Caco-2 (cell line): ENCODE results near the gene RFC4. TPM values are rescaled to one million over a fixed set of nuclear protein-coding genes. Genes with fewer than 3 reads are reported as not detected.
A peak's percentile ranks its signal among the peaks of the same experiment; 100 is the strongest.

Source experiments
- BruUV-seq: library from RNA; stranded (reverse); fragments of 400-500 nt; replicated peaks from 2 replicates; lab custom pipeline; 2021; lab: Mats Ljungman, UMichigan
- CTCF ChIA-PET: fragments of 300-600 bp; sonication (Branson Sonifier 250); formaldehyde crosslinking; loops from one replicate; lab custom pipeline; 2022; ENCODE audit warnings: antibody characterized with exemption; lab: Charles Lee
- POLR2A ChIA-PET: fragments of 300-600 bp; sonication (Branson Sonifier 250); formaldehyde crosslinking; loops from one replicate; lab custom pipeline; 2022; ENCODE audit warnings: antibody characterized with exemption; lab: Charles Lee
- DNase-seq, 2 experiments: peaks; one replicate each; pipeline versions ENCODE4 v3.0.0 to v3.0.0-alpha.2; 2020 to 2022
- H3K27me3 ChIP-seq: replicated peaks from 2 replicates; pipeline ENCODE4 v1.6.0; 2011; ENCODE audit warnings: low read length; ENCODE audit not compliant: control insufficient read depth, insufficient read depth
- H3K36me3 ChIP-seq: 2 replicates; pipeline ENCODE4 v1.5.1; 2011; ENCODE audit warnings: low read length; ENCODE audit not compliant: control insufficient read depth, insufficient read depth
- H3K4me1 ChIP-seq: fragments of 250-450 bp; sonication (Bioruptor Pico); 2 replicates; pipeline ENCODE4 v1.5.1; 2020; ENCODE audit warnings: mild to moderate bottlenecking
- H3K4me3 ChIP-seq: 2 replicates; pipeline ENCODE4 v1.5.1; 2011; ENCODE audit warnings: low read depth, mild to moderate bottlenecking, control low read depth, low read length
- H3K9me3 ChIP-seq: fragments of 250-450 bp; sonication (Bioruptor Pico); 2 replicates; pipeline ENCODE4 v1.5.1; 2020; ENCODE audit warnings: mild to moderate bottlenecking, moderate library complexity
- H3K27ac Mint-ChIP-seq: one replicate; pipeline ENCODE4 v1.8.0; 2022; ENCODE audit warnings: mixed read lengths; ENCODE audit not compliant: unreplicated experiment
- H3K27me3 Mint-ChIP-seq: one replicate; pipeline ENCODE4 v1.8.0; 2022; ENCODE audit warnings: mixed read lengths; ENCODE audit not compliant: insufficient read depth, unreplicated experiment
- H3K36me3 Mint-ChIP-seq: one replicate; pipeline ENCODE4 v1.8.0; 2022; ENCODE audit warnings: mild to moderate bottlenecking, mixed read lengths; ENCODE audit not compliant: insufficient read depth, unreplicated experiment
- H3K4me1 Mint-ChIP-seq: one replicate; pipeline ENCODE4 v1.8.0; 2022; ENCODE audit warnings: low read depth, mixed read lengths; ENCODE audit not compliant: unreplicated experiment
- H3K4me3 Mint-ChIP-seq: one replicate; pipeline ENCODE4 v1.8.0; 2022; ENCODE audit warnings: mild to moderate bottlenecking, moderate library complexity, mixed read lengths; ENCODE audit not compliant: unreplicated experiment
- H3K9me3 Mint-ChIP-seq: one replicate; pipeline ENCODE4 v1.8.0; 2022; ENCODE audit warnings: mixed read lengths; ENCODE audit not compliant: unreplicated experiment
- CTCF ChIP-seq, 2 experiments: fragments of 200-600 bp in 1 of 2; IDR thresholded peaks; 1 replicate in 1 of 2; 2 replicates in 1 of 2; pipeline versions ENCODE4 v1.5.1 to v1.8.0; 2011 to 2022; ENCODE audit warnings: antibody characterized with exemption in 1 of 2, control low read depth in 1 of 2, inconsistent platforms in 1 of 2, low read depth in 1 of 2, low read length in 1 of 2, mild to moderate bottlenecking in 1 of 2, moderate library complexity in 1 of 2; ENCODE audit not compliant: insufficient read depth in 1 of 2, severe bottlenecking in 1 of 2, unreplicated experiment in 1 of 2
- intact Hi-C: fragments of 100-400 bp; cut with micrococcal nuclease; formaldehyde crosslinking; loops from one replicate; pipeline ENCODE4 v1.10.0; 2022; ENCODE audit not compliant: unreplicated experiment
- total RNA-seq: library from RNA; stranded (reverse); gene quantifications from 2 replicates; pipeline ENCODE4 v1.2.3, GENCODE V29; 2022

RFC4 gene
- total RNA-seq, 1 experiment from 2014 or later: 62.2 TPM

GRCh38 chr3:186754006-186754405 lies 52.3 kb downstream of the RFC4 start:
- no peaks in the 10 kb centered on the region for H3K4me1 Mint-ChIP-seq
- Histone ChIP-seq H3K9me3 (no peaks in the 10 kb centered on the region), H3K27me3 (no peaks in the 10 kb centered on the region), H3K36me3 (no peaks in the 10 kb centered on the region), H3K4me3 (no peak overlapping the region), H3K4me1 (peaks cover 6% of the 10 kb centered on the region; the same call in 1 of the 2 replicates)
- H3K4me3 Mint-ChIP-seq: no peak overlapping the region
- intact Hi-C loops: no loop called here
- BruUV-seq: no TSS peak
- no peak overlapping the region for H3K27ac Mint-ChIP-seq
- H3K27me3 Mint-ChIP-seq: no peaks in the 10 kb centered on the region
- ChIA-PET POLR2A (interaction anchor here (0.8 kb wide), 1 partner anchor 186 kb away, joined by 5 read pairs; no protein-coding TSS in a partner anchor), CTCF (interaction anchor here (2.3 kb wide), 1 partner anchor 140 kb away, joined by 14 read pairs; the partner anchor contains the start of gene AHSG)
- no peaks in the 10 kb centered on the region for H3K9me3 Mint-ChIP-seq
- TF ChIP-seq CTCF (IDR thresholded peaks at IDR 0.05; ENCODE audit: insufficient read depth in 1 of 2, low read depth in 1 of 2, low read length in 1 of 2, severe bottlenecking in 1 of 2, unreplicated experiment in 1 of 2): no peak
- DNase-seq: no peak
- no peaks in the 10 kb centered on the region for H3K36me3 Mint-ChIP-seq

GRCh38 chr3:186751480-186751879 lies 54.8 kb downstream of the RFC4 start:
- no peak for TF ChIP-seq CTCF (IDR thresholded peaks at IDR 0.05; ENCODE audit: insufficient read depth in 1 of 2, low read depth in 1 of 2, low read length in 1 of 2, severe bottlenecking in 1 of 2, unreplicated experiment in 1 of 2)
- Mint-ChIP-seq H3K9me3 (peaks cover 9% of the 10 kb centered on the region), H3K27me3 (no peaks in the 10 kb centered on the region), H3K36me3 (peaks cover 8% of the 10 kb centered on the region), H3K27ac (peak overlapping the region; percentile 7), H3K4me3 (no peak overlapping the region), H3K4me1 (peaks cover 6% of the 10 kb centered on the region)
- Histone ChIP-seq H3K9me3 (no peaks in the 10 kb centered on the region), H3K27me3 (no peaks in the 10 kb centered on the region), H3K4me3 (no peak overlapping the region), H3K36me3 (no peaks in the 10 kb centered on the region), H3K4me1 (peaks cover 11% of the 10 kb centered on the region)
- intact Hi-C loops: no loop called here
- POLR2A ChIA-PET: no interaction called here
- CTCF ChIA-PET: interaction anchor here (1.0 to 2.3 kb wide), 2 partner anchors 138 to 162 kb away, joined by 8 to 14 read pairs; partner anchors contain the start of gene AHSG
- BruUV-seq: no TSS peak
- no peak for DNase-seq

- Histone ChIP-seq H3K4me3 (no peak overlapping the region), H3K4me1 (peaks cover 20% of the 10 kb centered on the region), H3K36me3 (no peaks in the 10 kb centered on the region), H3K9me3 (no peaks in the 10 kb centered on the region), H3K27me3 (no peaks in the 10 kb centered on the region)
- no peak for TF ChIP-seq CTCF (IDR thresholded peaks at IDR 0.05; ENCODE audit: insufficient read depth in 1 of 2, low read depth in 1 of 2, low read length in 1 of 2, severe bottlenecking in 1 of 2, unreplicated experiment in 1 of 2)
- Mint-ChIP-seq H3K4me3 (no peak overlapping the region), H3K9me3 (peaks cover 9% of the 10 kb centered on the region), H3K27me3 (no peaks in the 10 kb centered on the region), H3K27ac (no peak overlapping the region), H3K4me1 (peaks cover 14% of the 10 kb centered on the region), H3K36me3 (peaks cover 8% of the 10 kb centered on the region)
- no TSS peak for BruUV-seq
- intact Hi-C loops: no loop called here
- CTCF ChIA-PET: no interaction called here
- DNase-seq: no peak
- POLR2A ChIA-PET: no interaction called here
Observed at GRCh38 chr3:186750316-186750715, 56.0 kb downstream of the RFC4 start.
